HepG2 (cell line): ENCODE results near the gene TGIF1. TPM values are rescaled to one million over a fixed set of nuclear protein-coding genes. Genes with fewer than 3 reads are reported as not detected.

ENCODE experiments used
- HMGXB3 ChIP-seq: sonication (generic); formaldehyde crosslinking; IDR thresholded peaks from 2 replicates; pipeline ENCODE4 v1.4.0; 2020; ENCODE audit warnings: missing genetic modification reagents, borderline replicate concordance
- SNAPC4 ChIP-seq: sonication (generic); formaldehyde crosslinking; IDR thresholded peaks from 2 replicates; pipeline ENCODE4 v1.4.0; 2020; ENCODE audit warnings: mild to moderate bottlenecking, missing genetic modification reagents
- ZMAT5 ChIP-seq: sonication (generic); formaldehyde crosslinking; IDR thresholded peaks from 2 replicates; pipeline ENCODE4 v1.5.0; 2020; ENCODE audit warnings: mild to moderate bottlenecking, low read depth, missing genetic modification reagents, borderline replicate concordance
- polyA plus RNA-seq, 8 experiments: library from polyadenylated mRNA; depleted of rRNA in 3 of 8; stranded (reverse) in 7 of 8; unstranded in 1 of 8; fragments of >200 nt; fragmentation: Illumina TruSeq in 4 of 8; extraction: Trizol in 4 of 8; gene quantifications; 2 replicates each; pipeline versions ENCODE4 v1.2.1 to v1.2.3, GENCODE V29; 2011 to 2016; ENCODE audit warnings: low read depth in 4 of 8, missing spikeins in 1 of 8, mixed read lengths in 1 of 8; ENCODE audit not compliant: insufficient read depth in 1 of 8
- total RNA-seq, 5 experiments: library from RNA; depleted of rRNA; stranded (reverse); fragments of >200 nt; fragmentation: Illumina TruSeq; extraction: Trizol; gene quantifications; 2 replicates each; pipeline ENCODE4 v1.2.3, GENCODE V29; 2016; ENCODE audit warnings: low read depth in 1 of 5

The TGIF1 gene
- total and polyA plus RNA-seq, 2 of the 13 experiments (the other 11 are each of a cell fraction or from before 2014, with no cell fraction given), result 50.0 to 76.1 TPM

GRCh38 chr18:3453540-3454364 is 3.8 kb downstream of the TGIF1 start (continued):
- no peak for TF ChIP-seq HMGXB3 (CRISPR knock-in tag)
- TF ChIP-seq ZMAT5 (CRISPR knock-in tag), result no peak
- TF ChIP-seq SNAPC4 (CRISPR knock-in tag), result no peak
- TF ChIP-seq, all 625 proteins: peak for 94
